HG03432 (cell line): ENCODE results near the gene C2orf81.
A peak's percentile ranks its signal among the peaks of the same experiment; 100 is the strongest.
"Not testable (repeated sequence)": the region's sequence is repeated elsewhere in the genome, so short reads cannot be mapped to it uniquely, and the experiment has no call there.

Experiments
- ATAC-seq: cut with Tn5 transposase; IDR thresholded peaks from one replicate; pipeline ENCODE4 v1.9.1; 2021; ENCODE audit warnings: mild to moderate bottlenecking, moderate library complexity; ENCODE audit not compliant: unreplicated experiment

C2orf81 gene

DNA sequence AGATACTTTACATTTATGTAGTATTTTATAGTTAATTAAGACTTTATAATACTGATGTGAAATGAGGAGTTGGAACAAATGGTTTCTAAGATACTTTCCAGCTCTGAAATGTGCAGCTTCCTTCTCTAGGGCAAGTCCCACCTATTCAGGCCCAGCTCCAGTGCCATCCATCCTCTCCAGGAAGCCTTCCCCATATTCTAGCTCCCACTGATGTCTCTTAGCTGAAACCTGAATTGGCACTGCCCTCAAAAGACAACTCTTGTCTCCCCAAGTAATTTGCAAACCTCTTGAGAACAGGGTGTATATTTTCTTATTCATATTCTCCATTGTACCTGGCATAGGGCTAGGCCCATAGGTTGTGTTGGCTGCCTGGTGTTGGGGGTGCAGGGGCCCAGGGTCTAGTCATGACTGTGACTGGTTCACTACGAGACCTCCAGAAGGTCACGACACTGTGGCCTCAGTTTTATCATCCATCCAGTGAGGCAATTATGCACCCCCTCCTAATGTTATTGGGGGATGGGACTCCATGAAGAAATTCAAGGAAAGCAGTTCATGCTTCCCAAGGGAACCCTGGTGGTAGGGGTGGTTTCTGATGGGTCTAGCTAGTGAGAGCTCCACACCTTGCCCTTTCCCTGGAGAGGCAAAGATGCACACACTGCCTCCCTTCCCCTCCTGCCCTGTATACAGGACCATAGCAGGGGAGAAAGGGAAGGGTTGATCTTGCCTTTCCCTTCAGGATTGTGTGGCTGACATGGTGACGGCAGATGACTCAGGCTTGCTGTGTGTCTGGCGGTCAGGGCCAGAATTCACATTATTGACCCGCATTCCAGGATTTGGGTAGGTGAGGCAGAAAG is 2.9 kb upstream of the C2orf81 start:
- ATAC-seq = no peak

DNA sequence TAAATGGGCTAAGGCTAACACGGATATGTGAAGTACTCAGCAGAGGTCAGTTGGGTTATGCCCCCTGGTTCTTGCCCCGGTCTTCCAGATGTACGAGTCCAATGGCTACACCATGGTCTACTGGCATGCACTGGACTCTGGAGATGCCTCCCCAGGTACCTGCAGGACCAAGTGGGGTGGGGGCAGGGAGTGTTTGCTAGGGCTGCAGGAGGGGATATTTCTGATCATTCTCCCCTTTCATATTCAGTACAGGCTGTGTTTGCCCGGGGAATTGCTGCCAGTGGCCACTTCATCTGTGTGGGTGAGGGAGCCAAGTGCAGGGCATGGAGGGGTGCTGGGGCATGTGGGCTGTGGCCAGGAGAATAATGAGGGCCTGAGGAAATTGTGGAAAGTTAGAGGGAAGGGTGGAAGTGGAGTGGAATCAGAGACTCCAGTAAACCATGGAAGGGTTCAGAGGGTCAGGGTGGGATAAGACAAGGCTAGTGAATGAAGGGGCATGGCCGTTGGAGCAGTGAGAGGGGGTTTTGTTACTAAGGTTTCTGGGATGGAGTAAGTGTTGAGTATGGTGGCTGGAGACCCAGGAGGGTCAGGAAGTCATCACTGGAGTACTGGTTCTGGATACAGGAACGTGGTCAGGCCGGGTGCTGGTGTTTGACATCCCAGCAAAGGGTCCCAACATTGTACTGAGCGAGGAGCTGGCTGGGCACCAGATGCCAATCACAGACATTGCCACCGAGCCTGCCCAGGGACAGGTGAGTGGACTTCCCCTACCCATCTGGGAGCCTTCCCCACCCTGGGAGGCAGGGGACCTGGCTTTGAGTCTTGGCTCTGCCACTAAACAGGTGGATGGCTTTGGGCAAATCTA is 2.0 kb upstream of the C2orf81 start:
- ATAC-seq = no peak

DNA sequence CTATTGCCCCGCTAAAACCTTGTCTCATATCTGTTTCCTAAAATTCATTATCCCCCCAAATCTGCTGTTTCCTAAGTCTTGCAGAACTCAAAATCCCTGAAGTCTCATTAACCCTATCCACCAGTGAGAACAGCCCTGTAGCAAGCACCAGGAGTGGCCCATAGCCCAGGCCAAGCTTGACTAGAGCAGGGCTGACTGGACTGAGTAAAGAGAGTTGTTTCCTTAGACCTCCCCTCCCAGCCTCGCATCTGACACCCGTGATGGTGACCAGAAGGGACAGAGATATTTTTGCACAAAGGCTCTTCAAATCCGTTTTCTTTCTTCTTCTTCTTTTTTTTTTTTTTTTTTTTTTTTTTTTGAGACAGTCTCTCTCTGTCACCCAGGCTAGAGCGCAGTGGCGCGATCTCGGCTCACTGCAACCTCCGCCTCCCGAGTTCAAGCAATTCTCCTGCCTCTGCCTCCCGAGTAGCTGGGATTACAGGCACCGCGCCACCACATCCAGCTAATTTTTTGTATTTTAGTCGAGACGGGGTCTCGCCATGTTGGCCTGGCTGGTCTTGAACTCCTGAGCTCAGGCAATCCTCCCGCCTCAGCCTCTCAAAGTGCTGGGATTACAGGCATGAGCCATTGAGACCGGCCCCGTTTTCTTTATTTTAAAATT is 846 bp downstream of the C2orf81 start:
- not testable (repeated sequence) for ATAC-seq

DNA sequence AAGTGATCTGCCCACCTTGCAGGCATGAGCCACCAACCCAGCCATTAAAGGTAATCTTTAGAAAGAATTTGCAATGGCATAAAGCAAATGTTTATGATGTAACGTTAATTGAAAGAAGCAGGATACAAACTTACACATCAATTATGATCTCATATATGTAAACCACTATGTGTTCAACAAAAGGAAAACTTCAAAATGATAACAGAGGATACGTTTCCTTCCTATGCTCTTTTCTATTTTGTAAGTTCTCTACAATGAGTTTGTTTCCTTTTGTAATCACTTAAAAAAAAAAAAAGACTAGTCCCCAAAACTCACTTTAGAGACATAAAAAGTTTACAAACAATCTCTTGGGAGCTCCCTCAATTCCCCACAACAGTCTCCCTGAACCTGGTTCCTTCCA is 1.4 kb downstream of the C2orf81 start:
- ATAC-seq = no peak

DNA sequence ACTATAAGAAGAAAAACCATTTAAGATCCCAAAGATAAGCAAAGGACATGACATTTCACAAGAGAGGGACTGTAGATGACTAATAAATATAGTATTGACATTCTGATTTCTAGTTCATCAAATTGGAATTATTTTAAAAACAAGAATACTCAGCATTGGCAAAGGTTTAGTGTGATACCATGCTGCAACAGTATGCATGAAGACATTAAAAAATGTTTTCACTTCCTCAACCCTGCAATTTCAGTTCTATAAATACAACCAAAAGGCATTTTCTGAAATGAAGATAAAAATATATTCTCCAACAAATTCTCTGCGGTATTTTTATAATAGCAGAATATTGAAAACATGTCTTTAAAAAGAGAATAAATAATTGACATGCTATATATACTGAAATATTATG is 2.1 kb downstream of the C2orf81 start:
- no peak for ATAC-seq

DNA sequence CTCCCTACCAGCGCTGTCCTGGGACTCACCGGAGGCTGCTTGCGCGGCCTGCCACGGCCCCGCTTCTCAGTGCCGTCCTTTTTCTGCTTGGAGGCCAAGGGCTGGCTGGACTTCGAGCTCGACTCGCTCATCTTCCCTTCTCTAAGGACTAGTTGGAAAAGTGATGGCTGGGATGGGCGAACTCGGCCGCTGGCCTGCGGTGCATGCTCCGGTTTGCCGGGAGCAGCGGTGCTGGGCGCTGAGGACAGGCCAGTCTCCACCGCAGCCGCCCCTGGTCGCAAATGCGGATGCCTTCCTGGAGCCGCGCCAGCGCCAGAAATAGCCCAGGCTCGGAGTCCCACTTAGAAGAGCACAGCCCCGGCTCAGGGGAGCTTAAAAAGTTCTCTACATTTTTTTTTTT is 3.1 kb downstream of the C2orf81 start:
- no peak for ATAC-seq

DNA sequence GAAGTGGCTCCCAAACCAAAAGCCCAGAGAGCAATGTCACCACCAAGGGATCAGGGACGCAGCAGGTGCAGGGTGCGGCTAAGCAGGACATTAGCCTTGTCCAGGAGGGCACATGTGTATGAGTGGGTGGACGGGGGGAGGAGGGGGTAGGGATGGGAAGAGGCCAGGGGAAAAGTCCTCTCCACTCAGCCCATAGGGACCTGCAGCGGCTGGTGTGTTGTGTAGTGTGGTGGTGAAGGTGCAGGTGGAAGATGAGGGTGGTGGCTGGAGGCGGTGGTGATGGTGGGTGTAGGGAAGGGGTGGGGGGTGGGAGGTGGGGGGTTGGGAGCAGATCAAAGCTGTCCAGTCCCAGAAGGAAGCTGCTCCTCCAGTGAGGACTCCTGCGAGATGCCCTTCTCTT is 3.7 kb downstream of the C2orf81 start:
- ATAC-seq = no peak

DNA sequence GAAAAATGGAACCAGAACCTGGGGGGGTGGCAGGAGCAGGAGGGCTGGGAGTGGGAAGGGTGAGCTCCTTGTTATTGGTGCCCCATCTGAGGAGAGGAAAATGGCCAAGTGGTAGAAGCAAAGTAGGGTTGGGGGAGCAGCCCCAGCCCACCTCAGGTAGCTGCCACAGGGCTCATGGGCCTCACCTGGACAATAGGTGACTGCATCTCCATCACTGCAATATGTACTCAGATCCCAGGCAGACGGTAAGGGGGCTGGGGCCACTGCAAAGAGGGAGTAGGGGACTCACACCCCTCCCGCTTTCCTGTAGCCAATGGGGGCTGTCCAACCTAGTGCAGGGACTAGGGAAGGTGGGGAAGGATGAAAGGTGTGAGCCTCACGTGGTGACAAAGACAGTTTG is 4.2 kb downstream of the C2orf81 start:
- ATAC-seq = no peak

DNA sequence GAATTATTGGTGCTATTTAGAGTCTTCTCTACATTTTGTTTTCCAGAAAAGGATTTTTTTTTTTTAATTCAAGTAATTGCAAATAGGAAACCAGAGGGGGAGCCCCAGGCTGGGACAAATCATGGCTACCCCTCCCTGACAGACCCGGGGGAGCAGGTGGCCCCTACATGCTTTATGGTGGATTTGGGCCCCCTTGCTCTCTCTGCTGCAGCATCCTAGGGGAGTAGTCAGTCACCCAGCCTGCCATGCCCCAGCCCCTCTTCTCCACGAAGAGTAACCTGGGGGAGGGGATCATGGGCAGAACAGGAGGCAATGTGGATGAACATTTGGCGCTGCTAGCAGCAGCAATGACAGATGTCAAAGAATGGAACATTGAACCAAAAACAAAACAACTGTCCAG is 4.6 kb downstream of the C2orf81 start:
- no peak for ATAC-seq

DNA sequence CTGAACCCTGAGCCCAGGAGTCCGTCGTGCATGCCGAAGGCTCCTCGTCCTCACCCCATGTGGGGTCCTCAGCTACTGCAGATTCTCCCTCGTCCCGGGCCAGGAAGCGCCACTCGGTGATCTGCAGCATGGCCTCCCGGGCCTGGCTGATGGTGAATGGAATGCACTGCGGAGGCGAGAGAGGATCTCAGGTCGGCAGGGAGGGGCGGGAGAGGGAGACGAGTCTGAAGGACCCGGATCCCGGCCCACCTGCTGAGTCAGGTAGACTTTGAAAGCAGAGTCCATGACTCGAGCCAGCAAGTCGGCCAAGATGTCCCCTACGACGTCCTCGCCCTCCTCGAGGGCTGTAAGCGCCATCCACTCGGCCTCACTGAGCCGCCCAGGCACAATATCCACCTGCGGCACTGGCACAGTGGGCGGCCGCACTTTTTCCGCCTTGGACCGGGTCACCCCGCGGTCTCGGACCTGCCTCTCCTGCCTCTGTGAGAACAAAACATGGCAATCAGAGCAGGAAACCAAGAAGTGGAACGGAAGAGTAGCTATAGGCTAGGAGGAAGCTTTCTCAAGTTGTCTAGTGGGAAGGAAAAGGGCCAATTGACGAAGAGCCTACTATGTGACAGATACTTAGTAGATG is 5.5 kb downstream of the C2orf81 start:
- ATAC-seq = no peak

DNA sequence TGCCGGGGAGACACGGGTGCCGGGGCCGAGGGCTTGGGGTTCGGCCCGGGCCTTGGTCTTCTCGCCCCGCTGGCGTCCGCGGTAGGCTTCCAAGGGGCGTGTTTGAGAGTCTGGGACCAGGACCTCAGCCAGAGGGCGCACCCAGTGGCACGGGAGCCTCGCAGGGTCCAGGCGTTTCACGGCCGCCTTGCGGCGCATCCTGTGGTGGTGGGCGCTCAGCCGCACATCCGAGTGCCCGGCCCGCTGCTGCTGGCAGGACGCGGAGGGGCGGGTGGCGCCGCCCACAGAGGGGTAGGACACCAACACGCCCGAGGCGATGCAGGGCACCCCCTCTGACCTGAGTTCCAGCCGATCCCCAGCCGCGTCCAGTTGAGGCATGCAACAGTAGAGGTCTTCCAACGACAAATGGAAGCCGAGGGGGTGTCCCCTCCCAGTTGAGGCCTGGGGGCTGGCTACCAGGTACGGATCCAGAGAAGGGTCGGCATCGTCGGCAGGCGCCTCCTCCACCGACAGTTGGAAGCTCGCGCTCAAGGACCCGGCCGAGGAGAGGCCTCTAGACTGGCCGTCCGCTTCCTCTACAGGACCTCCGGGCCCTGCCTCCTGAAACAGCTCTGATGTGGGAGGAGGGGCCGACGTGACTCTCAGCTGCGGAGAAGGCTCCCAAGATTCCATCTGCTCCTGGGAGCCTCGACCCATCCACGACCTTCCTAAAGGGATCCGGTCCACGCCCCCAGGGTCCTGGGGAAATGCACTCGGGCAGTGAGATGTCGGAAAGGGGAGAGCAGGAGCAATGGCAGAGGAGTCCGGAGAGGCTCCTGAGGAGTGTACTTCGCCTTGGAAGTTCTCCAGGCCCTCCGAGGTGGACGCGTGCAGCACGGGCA is 6.3 kb downstream of the C2orf81 start:
- ATAC-seq = peak; percentile 53

DNA sequence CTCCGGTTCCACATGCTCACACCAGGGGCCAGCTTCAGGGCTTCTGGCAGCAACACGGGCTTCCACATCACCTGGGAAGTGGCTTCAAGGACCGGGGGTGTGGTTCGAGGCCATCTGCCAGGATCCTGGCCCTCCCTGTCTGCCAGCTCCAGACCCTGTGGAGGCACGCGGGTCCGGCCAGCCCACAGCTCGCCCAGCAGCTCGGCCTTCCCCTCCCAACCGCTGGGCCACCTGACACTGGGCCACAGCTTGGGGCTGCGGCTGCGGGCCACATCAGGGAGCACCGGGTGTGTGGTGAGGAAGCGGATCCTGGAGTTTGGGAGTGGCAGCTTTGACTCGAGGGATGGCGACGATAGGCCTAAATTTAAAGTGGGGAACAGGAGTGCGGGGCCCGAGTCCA is 7.0 kb downstream of the C2orf81 start:
- ATAC-seq = no peak

DNA sequence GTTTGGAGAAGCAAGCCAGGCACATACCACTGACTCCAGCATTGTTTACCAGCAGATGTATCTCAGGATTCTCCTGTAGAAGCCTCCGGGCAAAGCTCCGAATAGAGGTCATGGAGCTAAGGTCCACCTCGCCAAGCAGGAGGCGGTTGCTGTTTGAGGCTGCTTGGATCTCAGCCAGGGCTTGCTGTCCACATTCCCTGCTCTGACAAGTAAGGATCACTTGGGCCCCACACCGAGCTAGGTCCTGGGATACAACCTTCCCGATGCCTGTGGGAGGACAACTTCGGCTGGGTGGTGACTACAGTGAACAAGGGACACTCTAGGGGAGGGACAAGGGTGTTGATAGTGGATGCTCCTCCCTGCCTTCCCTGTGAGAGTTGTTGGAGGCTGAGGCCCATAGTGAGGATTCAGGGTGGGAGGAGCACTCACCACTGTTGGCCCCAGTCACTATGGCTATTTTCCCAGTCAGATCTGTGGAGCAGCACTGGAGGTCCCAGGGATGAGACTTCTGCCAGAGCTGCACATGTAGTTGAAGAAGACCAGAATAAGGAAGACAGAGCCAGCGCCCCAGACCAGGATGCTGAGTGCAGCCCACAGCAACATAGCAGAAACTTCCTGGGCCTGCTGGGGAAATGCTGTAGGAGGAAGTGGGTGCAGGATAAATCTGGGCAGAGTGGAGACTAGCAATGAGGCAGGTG is 8.3 kb downstream of the C2orf81 start:
- ATAC-seq = no peak

DNA sequence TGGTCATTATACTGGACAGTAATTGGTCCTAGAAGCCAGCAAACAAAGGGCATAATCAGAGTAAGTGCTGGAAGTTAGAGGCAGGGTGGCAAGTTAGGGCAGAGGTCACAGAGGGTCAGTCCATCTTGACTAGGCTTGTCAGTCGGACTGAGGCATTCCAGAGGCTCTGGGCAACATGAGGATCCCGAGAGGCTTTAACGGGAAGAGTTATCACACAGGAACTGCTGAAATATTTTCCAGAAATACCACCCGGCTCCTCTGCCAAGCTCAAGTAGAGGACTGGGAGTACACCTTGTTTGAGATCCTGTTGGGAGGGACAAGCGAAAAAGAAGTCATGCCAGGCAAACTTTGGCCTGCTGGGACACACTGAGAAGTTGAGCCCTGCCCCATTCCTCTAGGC is 13.7 kb downstream of the C2orf81 start:
- ATAC-seq = no peak

DNA sequence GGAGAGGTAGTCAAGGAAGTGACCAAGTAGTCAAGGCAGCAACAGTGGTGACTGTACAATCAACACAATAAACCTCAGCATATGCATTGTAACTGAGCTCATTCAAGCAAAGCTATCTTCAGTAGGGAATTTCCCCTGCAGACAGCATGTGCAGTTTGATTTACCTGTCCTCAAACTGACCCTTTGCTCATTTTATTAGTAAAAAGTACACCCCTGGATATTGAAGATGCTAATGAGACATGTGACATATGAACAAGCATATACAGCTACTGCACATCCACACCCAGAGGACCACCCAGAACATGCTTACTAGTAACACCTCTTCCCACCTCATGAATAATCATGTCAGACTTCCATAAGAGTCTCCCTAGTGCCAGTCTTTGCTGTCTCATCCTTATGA is 15.4 kb downstream of the C2orf81 start:
- peak; percentile 82 for ATAC-seq

DNA sequence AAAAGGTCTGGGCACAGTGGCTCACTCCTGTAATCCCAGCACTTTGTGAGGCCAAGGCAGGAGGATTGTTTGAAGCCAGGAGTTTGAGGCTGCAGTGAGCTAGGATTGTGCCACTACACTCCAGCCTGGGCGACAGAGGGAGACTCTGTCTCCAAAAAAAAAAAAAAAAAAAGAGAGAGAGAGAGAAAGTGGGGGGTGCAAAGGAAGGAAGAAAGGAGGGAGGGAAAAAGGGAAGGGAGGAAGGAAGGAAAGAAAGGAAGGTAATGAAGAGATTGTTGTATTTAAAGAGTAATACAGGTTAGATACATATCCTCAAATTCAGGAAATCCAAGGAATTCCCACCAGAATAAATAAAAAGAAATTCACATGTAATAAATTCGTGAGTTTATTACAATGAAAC is 19.5 kb downstream of the C2orf81 start:
- ATAC-seq = no peak

DNA sequence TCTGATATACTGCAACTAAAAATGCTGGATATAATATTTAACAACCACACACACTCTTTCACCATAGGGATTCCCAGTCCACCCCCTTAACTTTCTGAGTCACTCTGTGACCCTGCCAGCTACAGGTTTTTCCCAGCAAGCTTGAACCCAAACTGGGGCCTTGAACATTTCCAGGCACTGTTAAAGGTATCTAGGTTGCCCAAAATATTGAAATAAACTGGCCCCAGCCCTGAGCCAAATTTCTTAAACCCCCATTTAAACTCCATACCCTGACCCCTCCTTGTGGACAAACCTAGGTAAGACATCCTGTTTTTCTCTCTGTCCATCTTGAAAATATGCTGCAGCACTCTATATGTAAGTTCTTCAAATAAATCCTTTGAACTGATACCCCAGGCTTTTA is 21.6 kb downstream of the C2orf81 start:
- no peak for ATAC-seq

DNA sequence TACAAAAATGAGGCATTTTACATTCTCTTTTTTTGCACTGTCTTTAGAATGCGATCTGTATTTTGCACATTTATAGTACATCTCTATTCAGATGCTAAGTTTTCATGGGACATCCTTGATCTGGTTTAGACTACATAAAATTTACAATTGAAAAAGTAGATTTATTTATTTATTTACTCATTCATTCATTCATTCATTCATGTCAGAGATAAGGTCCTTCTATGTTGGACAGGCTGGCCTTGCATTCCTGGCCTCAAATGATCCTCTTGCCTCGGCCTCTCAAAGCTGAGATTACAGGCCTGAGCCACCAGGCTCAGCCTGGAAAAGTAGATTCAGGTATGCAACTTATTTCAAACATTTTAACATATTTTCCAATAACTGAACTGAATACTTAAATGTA is 25.3 kb downstream of the C2orf81 start:
- ATAC-seq = no peak

DNA sequence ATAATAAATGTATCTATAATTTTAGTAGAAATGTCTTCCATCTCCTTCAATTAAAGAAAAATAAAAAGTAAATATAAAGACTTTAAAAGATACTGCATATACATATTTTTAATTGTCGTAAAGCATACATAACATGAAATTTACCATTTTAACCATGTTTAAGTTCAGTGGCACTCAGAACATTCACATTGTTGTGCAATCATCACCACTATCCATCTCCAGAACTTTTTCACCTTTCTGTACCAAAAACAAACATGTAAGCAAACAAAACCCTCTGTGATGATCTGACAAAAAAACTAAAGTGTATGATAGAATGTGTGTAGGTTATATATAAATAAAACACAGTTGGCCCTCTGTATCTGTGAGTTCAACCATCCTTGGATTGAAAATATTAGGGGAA is 27.9 kb downstream of the C2orf81 start:
- no peak for ATAC-seq

DNA sequence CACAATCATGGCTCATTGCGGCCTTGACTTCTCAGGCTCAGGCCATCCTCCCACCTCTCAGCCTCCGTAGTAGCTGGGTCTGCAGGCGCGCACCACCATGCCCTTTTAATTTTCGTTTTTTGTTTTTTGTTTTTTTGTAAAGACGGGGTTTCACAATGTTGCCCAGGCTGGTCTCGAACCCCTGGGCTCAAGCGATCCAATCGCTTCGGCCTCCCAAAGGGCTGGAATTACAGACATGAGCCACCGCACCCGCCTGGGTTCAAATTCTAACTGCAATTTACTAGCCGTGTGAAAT is 29.0 kb downstream of the C2orf81 start:
- ATAC-seq = no peak
